Fibroblast of peridontal ligament (primary cell): ENCODE results near the gene PTGDS.

Source experiments
- DNase-seq: peaks from one replicate; pipeline ENCODE4 v3.0.0-alpha.2; 2010; ENCODE audit errors: extremely low read depth

The PTGDS gene

GRCh38 chr9:136973618-136974617 is 3.4 kb upstream of the PTGDS start:
- DNase-seq: no peak

GRCh38 chr9:136974817-136975535 is 2.3 kb upstream of the PTGDS start:
- no peak for DNase-seq

- DNase-seq: no peak
Measured at GRCh38 chr9:136975644-136976043, 1.7 kb upstream of the PTGDS start.

DNA sequence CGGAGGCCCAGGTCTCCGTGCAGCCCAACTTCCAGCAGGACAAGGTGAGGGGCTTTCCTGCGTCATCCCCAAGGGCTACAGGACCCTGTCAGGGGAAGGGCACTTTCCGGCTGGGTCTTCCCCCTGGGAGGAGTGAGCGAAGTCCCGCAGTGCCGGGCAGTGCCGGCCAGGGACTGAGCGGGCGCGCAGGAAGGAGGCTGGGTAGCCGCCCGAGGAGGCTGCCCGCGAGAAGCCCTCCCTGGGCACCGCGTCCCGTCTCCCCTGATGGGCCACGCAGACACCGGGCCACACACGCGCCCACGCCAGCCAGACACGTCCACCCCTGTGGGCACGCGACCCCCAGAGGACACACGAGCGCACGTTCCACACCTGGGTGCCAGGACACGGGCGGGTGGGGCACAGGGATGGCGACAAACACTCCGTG is 357 bp downstream of the PTGDS start:
- DNase-seq: no peak

DNA sequence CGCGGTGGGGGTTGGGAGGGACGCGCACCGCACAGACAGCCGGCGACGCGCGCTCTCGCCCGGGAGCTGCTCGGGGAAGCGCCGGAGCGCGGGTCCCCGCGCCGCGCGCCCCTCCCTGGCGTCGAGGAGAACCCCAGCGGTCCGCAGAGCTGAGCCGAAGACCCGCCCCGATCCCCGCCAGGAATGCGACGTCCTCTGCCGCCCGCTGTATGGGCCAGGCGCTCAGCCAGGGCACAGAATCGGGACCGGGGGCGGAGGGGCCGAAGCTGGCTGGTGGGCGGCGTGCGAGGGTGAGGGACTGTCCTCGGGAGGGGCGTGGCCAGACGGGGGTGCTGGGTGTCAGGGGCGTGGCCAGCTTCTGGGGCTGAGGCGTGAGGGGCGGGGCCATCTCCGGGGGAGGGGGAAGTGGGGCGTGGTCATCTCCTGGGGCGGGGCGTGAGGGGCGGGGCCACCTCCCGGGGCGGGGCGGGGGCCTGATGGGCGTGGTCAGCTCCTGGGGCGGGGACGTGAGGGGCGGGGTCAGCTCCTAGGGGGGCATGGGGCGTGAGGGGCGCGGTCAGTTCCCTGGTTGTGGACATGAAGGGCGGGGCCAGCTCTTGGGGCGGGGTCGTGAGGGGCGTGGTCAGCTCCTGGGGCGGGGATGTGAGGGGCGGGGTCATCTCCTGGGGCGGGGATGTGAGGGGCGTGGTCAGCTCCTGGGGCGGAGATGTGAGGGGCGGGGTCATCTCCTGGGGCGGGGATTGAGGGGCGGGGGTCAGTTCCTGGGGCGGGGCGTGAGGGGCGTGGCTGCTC is 965 bp downstream of the PTGDS start:
- peak; percentile 11 for DNase-seq

DNA sequence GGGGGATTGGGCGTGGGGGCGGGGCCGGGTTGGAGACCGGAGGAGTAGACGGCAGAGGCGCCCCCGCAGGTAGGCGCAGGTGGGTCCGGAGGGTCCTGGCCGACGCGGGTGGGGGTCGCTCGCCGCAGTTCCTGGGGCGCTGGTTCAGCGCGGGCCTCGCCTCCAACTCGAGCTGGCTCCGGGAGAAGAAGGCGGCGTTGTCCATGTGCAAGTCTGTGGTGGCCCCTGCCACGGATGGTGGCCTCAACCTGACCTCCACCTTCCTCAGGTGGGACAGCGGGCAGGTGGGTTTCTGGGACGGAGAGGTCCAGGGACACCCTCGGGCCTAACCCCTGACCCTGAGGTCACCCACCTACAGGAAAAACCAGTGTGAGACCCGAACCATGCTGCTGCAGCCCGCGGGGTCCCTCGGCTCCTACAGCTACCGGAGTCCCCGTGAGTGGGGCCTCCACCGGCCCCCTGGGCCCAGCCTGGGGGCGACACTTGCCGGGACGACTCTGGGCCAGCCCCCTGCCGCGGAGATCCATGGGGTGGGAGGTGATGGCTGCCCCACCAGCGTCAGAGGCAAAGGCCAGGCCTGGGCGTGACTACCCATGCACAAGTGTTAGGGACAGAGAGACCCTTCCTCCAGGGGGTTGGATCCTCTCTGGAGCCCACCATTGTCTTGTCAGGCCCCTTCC is 1.7 kb downstream of the PTGDS start:
- no peak for DNase-seq

- DNase-seq: no peak
Measured at GRCh38 chr9:136979769-136980587, 2.7 kb downstream of the PTGDS start.

DNA sequence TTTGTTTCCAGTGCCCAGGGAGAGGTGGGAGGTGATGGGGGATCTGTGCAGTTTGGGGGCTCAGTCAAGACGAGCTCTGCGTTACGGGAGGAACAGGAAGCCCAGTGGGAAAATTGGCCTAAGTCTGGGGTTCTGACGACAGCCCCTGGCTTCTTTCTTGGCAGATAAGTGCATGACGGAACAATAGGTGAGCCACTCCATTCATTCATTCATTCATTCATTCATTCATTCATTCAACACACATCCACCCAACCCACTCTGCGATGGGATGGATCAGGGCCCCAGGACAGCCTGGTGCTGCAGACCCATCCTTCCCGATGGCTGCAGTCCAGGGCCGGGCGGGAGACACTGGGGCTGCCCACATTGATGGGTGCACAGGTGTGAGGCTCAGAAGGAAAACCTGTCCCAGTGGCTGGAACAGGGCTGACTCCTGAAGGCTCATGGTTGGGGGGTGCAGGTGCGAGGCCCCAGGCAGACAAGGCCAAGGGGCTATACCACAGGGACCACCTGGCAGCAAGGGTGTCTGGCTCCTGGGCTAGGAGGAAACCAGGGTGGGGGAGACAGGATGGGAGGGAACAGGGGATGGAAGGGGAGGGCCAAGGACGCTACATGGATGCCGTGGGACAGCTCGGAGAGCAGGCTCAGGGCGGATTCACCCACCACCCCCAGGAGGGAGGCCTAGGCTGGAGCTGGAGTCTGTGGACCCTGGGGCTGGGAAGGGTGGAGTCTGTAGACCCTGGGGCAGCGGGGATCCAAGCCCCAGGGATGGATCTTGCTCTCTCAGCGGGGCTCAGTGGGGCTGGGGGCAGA is 3.6 kb downstream of the PTGDS start:
- no peak for DNase-seq

- no peak for DNase-seq
Measured at GRCh38 chr9:136981588-136982231, 4.4 kb downstream of the PTGDS start.

- no peak for DNase-seq
Measured at GRCh38 chr9:136982232-136983051, 5.1 kb downstream of the PTGDS start, which contains the start of gene LCNL1. TSS of gene LCNL1 (plus strand) at chr9:136982993. CDS start at chr9:136983587, 594 bp downstream.

GRCh38 chr9:136983167-136983566 is 5.9 kb downstream of the PTGDS start:
- no peak for DNase-seq

GRCh38 chr9:136983656-136984314 is 6.5 kb downstream of the PTGDS start:
- no peak for DNase-seq

DNA sequence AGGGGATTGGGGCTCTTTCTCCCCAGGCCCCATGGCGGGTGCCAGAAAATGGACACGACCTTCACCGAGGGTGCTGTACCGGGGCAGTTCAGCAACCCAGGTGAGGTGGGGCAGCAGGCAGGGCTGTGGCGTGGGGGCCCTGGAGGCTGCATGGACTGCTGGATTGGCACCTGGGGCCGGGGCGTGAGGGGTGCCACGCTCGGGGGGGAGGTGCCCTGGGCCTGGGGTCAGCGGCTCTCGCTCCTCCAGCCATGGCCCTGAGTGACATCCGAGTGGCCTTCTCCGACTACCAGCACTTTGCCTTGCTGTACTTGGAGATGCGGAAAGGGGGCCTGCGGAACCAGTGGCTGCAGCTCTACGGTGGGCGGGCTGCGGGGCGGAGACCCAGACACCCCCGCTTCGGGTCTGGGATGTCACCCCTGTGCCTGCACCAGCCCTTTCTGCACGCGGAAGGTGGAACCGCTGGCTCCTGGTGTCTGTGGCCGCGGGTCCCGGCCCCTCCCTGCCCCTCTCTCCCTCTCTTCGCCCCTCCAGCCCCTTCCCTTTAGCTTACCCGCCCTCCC is 7.2 kb downstream of the PTGDS start:
- no peak for DNase-seq

DNA sequence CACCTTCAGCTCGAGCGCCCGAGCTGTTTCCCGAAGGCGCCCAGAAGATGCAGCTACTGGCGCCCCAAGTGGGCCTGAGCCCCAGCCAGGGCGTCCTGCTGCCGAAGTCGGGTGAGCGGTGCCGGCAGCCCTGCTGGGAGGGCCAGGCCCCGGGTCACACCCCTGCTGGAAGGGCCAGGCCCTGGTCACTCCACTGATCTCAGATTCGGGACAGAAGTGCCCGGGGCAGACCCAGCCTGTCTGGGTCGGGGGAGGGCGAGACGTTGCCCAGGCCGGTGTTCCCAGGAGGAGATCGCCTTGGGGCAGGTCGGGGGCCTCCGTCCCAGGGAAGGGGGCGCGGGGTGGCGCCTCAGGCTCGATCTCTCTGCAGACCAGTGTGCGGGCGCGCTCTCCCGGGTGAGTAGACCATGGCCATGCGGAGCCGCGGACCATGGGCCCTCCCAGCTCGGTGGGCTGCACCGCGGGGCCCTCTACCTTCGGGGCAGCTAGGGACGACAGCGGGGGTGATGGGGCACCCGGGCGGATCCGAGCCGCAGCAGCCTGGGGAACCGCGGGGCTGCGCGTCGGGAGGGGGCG is 7.8 kb downstream of the PTGDS start:
- DNase-seq: no peak

- DNase-seq: no peak
Measured at GRCh38 chr9:136985853-136986252, 8.5 kb downstream of the PTGDS start.

DNA sequence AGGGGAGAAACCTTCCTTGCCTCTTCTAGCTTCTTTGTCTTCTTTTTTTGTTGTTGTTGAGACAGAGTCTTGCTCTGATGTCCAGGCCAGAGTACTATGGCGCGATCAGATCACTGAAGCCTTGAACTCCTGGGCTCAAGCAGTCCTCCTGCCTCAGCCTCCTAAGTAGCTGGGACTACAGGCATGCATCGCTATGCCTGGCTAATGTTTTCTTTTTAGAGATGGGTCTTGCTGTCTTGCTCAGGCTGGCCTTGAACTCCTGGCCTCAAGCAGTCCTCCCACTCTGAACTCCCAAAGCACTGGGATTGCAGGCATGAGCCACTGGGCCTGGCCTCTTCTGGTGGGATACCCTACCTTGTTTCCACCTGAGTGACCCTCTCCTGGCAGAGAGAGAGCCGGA is 11.6 kb downstream of the PTGDS start:
- DNase-seq: no peak
